G401 (cell line): ENCODE data around the gene DGCR2. TPM values are rescaled to one million over a fixed set of nuclear protein-coding genes. Genes with fewer than 3 reads are reported as not detected.
A peak's percentile ranks its signal among the peaks of the same experiment; 100 is the strongest.
"Not testable (repeated sequence)": the region's sequence is repeated elsewhere in the genome, so short reads cannot be mapped to it uniquely, and the experiment has no call there.

ENCODE experiments used
- DNase-seq: peaks from one replicate; pipeline ENCODE4 v3.0.0-alpha.2; 2015; ENCODE audit warnings: low spot score
- in situ Hi-C: cut with HindIII; loops from 2 replicates; pipeline ENCODE4 v1.10.0; 2016; ENCODE audit warnings: low sequenced_read_pairs, mixed read lengths
- total RNA-seq: library from RNA; depleted of rRNA; stranded (reverse); fragments of >200 nt; shearing (Covaris generic); gene quantifications from 2 replicates; pipeline ENCODE4 v1.2.3, GENCODE V29; 2014

Gene DGCR2
- total RNA-seq, 1 experiment from 2014 or later = 59.9 TPM

DNA sequence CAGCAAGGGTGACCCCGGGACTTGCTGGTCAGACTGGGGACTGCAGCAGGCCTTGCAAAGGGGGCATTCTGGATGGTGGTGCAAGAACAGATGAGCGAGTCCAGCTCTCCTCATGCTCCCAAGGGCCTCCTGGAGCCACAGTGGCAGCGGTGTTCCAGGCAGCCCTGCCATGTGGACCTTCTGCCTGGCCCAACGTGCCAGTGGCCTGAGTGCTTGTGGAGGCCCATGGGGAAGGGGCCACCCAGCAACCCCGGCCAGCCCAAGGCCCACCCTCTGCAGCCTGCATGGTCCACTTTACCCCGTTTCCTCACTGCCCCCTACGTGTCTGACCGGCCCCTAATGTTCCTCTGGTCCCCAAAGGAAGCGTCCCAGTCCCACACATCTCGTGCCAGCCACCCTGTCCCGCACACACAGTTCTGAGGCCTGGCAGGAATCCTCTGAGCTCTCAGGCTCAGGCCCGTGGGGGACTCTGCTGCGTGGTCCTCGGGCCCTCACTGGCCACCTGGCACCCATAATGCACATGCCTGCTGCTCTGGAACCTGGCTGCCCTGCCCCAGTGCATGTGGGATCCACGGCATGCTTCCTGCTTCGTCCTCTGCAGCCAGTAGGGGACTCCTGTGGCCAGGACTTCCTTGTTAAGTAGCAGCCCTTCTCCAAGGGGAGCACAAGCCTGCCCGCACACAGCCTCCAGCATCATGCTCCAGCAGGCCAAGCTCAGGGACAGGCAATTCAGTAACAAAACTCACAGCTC, 85.5 kb downstream of the DGCR2 start:
- in situ Hi-C loops = no loop called here
- no peak for DNase-seq

GRCh38 chr22:19036229-19036522, 86.0 kb downstream of the DGCR2 start:
- in situ Hi-C loops = no loop called here
- DNase-seq = no peak

DNA sequence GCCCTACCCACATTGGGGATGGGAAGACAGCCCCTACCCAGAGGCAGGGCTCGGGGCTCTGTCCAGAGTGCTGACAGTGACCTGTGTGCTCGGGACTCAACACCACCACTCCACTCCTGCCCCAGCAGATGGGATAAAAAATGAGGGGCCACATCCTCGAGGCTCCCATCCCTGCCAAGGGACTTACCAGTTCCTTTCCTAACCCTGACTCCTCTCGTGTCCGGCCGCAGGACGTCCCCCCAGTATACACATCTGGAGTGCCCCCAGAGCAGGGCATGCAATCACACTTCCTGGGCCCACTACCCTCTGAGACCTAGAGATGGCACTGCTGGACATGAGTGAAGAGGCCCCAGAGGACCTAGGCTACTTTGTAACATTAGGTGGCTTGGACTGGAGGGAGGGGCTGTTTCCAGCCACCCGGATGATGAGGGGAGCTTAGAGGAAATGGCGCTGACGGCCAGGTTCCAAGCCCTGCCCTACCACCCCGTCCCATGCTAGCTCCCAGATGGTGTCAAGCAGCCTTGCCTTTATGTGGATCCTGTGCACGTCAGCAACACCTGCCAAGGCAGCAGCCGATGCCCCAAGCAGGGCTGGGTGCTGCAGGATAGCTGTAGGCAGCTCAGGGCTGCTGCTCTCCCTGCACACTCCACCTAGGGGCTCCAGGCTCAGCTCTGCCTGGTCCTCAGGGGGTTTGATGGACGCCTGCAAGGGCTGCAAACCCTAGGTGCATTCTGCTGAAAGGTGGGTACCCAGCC, 86.6 kb downstream of the DGCR2 start:
- DNase-seq = no peak
- in situ Hi-C loops = no loop called here

- in situ Hi-C loops, DNase-seq: not testable (repeated sequence)
Measured at GRCh38 chr22:19035126-19035473, 87.1 kb downstream of the DGCR2 start.

DNA sequence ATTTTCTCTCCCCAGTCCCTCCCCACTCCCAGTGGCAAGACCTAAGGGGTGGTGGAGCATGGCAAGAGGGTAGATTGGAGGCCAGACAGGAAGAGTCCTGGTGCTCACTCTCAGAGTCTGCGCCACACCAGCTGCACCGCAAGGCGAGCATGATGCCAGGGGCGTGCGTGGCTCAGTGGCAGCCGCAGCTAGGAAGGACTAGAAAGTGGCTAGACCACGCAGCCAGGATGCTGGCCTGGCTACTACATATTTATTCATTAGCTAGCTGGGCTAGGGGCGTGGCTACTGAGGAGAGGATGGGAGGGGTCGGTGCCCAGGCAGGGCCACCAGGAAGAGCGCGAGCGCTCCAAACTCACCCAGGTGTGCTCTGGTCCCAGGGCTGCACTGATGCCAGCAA, 87.5 kb downstream of the DGCR2 start:
- in situ Hi-C loops, DNase-seq: not testable (repeated sequence)

GRCh38 chr22:19034031-19034723, 88.0 kb downstream of the DGCR2 start:
- DNase-seq, in situ Hi-C loops: not testable (repeated sequence)

DNA sequence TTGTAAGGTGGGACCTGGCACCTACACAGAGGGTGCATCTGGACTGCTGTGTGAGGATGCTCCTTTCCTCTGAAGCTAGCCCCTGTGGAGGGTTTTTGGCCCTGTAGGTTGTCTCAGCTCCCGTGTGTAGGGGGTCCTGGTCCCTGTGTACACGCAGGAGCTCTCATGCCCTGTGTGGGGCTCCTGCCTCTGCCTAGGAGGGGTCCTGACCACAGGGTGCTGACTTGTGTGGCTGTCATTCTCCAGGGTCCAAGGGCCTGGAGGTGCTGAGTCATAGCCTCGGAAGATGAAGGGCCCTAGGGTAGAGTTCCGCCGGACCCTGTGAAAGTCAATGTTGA, 88.7 kb downstream of the DGCR2 start:
- DNase-seq, in situ Hi-C loops: not testable (repeated sequence)

- DNase-seq, in situ Hi-C loops: not testable (repeated sequence)
Measured at GRCh38 chr22:19032898-19033567, 89.2 kb downstream of the DGCR2 start.

- in situ Hi-C loops, DNase-seq: not testable (repeated sequence)
Measured at GRCh38 chr22:19032156-19032785, 89.9 kb downstream of the DGCR2 start.

- DNase-seq, in situ Hi-C loops: not testable (repeated sequence)
Measured at GRCh38 chr22:19030889-19031252, 91.3 kb downstream of the DGCR2 start.

DNA sequence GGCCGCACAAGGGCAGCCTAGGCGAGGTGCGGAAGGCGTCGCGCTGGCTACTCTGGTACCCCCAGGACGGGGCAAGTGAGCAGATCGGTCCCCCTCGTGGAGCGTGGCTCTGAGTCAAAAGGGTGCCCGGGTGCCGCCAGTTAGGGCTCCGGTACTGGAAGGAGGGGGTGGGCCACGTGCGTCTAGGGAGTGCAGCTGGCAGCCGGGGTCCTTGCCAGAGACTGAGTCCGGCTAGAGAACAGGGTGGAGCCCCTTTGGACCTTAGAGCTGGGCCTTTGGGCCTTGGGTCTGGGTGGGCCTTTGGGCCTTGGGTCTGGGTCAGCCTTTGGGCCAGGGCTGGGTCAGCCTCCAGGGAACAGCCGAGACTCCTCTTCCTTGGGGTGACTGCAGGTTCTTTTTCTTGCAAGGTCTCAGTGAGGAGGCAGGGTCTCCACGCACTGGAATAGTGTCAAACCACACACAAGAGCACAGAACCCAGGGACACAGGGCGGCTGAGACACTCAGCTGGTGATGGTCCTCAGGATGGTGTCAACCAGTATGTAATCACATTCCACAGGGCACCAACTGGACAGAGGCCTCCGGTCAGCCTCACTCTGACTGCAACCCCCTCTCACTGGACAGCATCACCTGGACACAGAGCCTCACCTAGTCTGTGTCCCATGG, 91.9 kb downstream of the DGCR2 start:
- DNase-seq, in situ Hi-C loops: not testable (repeated sequence)

DNA sequence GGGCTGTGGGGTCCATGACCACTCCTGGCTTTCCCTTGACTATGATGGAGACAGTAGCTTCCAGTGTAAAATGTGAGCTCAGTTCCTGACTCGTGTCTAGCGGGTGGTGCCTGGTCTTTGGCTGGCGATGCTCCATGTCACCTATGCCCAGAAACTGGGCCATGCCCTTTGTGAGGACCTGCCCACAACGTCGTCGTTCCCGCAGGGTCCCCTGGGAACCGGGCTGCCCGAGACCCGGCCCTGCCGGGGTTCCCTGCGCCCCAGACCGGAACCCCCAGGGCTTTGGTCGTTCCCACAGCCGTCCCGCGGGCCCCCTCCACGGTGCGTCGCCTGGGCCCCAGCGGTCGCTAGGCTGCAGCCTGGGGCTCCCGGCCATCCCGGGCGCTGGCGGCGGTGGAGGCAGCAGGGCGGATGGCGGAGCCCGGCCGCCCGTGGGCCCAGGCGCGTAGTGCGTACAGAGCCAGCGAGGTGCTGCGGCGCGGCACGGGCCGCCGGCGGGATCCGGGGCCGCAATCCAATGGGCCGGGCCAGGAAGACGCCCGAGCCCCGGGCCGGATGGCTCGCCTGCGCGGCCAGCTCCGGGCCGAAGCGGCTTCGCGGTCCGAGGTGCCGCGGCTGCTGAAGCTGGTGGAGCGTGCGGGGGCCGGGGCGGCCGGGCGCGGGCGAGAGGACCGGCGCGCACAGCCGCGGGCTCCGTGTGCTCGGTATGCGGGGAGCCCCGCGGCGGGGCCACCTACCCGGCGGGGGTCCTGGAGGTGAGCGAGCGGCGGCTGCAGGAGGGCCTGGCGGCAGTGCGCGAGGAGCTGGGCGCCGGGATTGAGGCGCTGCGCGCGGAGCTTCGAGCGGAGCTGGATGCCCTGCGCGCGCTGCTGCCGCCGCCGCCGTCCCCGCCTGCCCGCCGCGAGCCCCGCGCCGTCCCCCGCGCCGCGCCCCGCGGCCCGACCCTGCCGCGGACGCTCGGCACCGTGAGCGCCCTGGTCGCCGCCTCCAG, 92.8 kb downstream of the DGCR2 start:
- in situ Hi-C loops, DNase-seq: not testable (repeated sequence)

DNA sequence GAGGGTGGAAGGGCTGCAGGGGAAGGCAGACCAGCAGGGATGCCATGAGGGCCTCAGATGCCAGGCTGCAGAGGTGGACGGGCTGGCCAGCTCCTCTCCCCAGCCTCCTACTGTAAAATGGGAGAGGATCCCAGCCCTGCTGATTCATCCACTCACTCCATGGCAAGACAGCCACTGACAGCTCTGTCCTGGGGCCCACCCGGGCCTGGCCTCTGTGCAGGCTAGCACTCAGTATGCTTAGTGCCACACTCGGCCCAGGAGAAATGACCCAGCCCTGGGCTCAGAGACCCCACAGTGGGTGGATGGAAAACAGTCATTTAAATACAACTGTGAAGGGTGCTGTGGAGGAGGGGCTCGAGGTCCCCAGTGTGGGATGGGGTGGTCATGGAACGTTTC, 94.2 kb downstream of the DGCR2 start:
- in situ Hi-C loops, DNase-seq: not testable (repeated sequence)

DNA sequence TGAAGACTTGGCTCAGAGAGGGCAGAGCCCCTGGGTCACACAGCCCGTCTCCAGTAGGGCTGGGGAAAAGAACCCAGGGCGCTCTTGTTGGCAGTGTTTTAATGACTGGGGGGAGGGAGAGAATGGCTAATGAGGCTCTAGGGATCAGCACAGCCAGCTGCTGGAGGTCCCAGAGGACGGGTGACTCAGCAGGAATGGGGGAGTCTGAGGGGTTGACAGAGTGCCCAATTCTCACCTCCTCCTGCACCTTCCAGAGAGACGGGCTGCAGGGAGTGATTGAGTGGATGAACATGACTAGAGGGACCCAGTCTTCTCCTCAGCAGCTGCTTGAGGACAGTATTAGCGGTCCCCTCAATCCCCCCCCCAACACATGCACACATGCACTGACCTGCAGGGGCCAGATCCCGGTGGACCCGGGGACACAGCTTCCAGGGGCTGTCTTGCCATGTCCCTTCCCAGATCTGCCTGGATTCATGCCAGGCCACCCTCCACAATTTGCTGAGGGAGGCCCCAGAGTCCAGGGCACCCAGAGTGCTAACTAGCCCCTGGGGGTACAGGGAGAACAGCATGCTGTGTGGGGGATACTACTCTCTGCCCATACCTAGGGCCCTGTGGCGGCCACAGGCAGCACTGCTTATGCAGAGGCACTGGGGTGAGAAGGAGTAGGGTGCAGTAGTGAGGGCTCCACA, 94.7 kb downstream of the DGCR2 start:
- in situ Hi-C loops, DNase-seq: not testable (repeated sequence)

- in situ Hi-C loops, DNase-seq: not testable (repeated sequence)
Measured at GRCh38 chr22:19026080-19026479, 96.1 kb downstream of the DGCR2 start.

GRCh38 chr22:19024956-19025489, 97.2 kb downstream of the DGCR2 start:
- DNase-seq = peak; percentile 48
- in situ Hi-C loops = not testable (repeated sequence)

DNA sequence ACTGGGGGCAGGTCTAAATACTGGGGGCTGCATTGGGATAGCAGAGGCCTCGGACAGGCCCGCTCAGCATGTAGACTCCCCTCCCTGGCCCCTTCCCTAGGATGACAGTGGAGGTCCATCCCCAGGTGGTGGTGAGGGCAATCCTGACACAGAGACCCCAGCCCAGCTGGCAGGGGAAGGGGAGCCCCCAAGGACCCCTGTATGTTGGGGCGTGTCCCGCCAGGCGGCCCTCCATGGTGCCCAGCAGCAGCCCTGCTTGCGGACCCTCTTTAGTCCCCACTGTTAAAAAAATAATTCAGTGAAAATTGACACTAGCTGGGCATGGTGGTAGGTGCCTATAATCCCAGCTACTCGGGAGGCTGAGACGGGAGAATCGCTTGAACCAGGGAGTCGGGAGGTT, 98.3 kb downstream of the DGCR2 start:
- DNase-seq, in situ Hi-C loops: not testable (repeated sequence)
